ENCODE results near the gene TMEM150C. TPM values are rescaled to one million over a fixed set of nuclear protein-coding genes. Genes with fewer than 3 reads are reported as not detected.
A peak's percentile ranks its signal among the peaks of the same experiment; 100 is the strongest.

The TMEM150C gene
- total RNA-seq = not detected
- polyA plus RNA-seq = under 1 TPM in 3 of 4 donors, not detected in 1; 0.10 to 0.21 (median 0.13) TPM

- Mint-ChIP-seq H3K4me1 (peaks cover 4 to 19% (median 12%) of the 10 kb centered on the region in 4 donors), H3K4me3 (peak within 1 kb of the TSS; percentile 40 to 80 (median 69)), H3K9me3 (peaks cover 0 to 6% (median 0%) of the 10 kb centered on the region in 7 donors), H3K36me3 (peaks cover 6% of the 10 kb centered on the region), H3K27ac (peak within 1 kb of the TSS in 1 of 3 donors; percentile 74), H3K27me3 (peaks cover 79% of the 10 kb centered on the region)
- no peaks in the 10 kb centered on the region for H3K9me3 ChIP-seq (ENCODE audit: control insufficient read depth in 2 of 2, low read length in 2 of 2)
- peaks cover 29% of the 10 kb centered on the region for H3K27me3 ChIP-seq (ENCODE audit: control insufficient read depth, insufficient read depth, low read length)
- H3K27ac ChIP-seq (ENCODE audit: insufficient read depth, low read length, poor library complexity, severe bottlenecking) = no peak within 1 kb of the TSS
- DNase-seq (no peak), ATAC-seq (ENCODE audit: low read depth in 2 of 2) (no peak)
- H3K4me1 ChIP-seq (ENCODE audit: control insufficient read depth, insufficient read depth, low read length, poor library complexity, severe bottlenecking) = peaks cover 6% of the 10 kb centered on the region
- no peaks in the 10 kb centered on the region for H3K36me3 ChIP-seq (ENCODE audit: control insufficient read depth, insufficient read depth, low read length)
- no peak within 1 kb of the TSS for H3K4me3 ChIP-seq (ENCODE audit: low read depth, low read length)
Observed at GRCh38 chr4:82561786-82562563, at the start of gene TMEM150C. TSS of gene TMEM150C (minus strand) at chr4:82561988. CDS start at chr4:82504657, 57,331 bp downstream.

- Mint-ChIP-seq H3K36me3 (no peaks in the 10 kb centered on the region), H3K27ac (no peak overlapping the region), H3K4me3 (no peak overlapping the region), H3K27me3 (peaks cover 5% of the 10 kb centered on the region), H3K9me3 (no peaks in the 10 kb centered on the region), H3K4me1 (no peaks in the 10 kb centered on the region)
- Histone ChIP-seq H3K4me1 (ENCODE audit: control insufficient read depth, insufficient read depth, low read length, poor library complexity, severe bottlenecking) (no peaks in the 10 kb centered on the region), H3K27me3 (ENCODE audit: control insufficient read depth, insufficient read depth, low read length) (peaks cover under 1% of the 10 kb centered on the region), H3K4me3 (ENCODE audit: low read depth, low read length) (no peak overlapping the region), H3K27ac (ENCODE audit: insufficient read depth, low read length, poor library complexity, severe bottlenecking) (no peak overlapping the region), H3K9me3 (ENCODE audit: control insufficient read depth in 2 of 2, low read length in 2 of 2) (no peaks in the 10 kb centered on the region), H3K36me3 (ENCODE audit: control insufficient read depth, insufficient read depth, low read length) (no peaks in the 10 kb centered on the region)
- DNase-seq (no peak), ATAC-seq (ENCODE audit: low read depth in 2 of 2) (no peak)
Observed at GRCh38 chr4:82611527-82611926, 49.7 kb upstream of the TMEM150C start.

GRCh38 chr4:82610041-82610440 is 48.3 kb upstream of the TMEM150C start:
- Mint-ChIP-seq H3K4me1 (no peaks in the 10 kb centered on the region), H3K9me3 (no peaks in the 10 kb centered on the region), H3K27me3 (peaks cover 5% of the 10 kb centered on the region), H3K4me3 (no peak overlapping the region), H3K27ac (no peak overlapping the region), H3K36me3 (no peaks in the 10 kb centered on the region)
- H3K27me3 ChIP-seq (ENCODE audit: control insufficient read depth, insufficient read depth, low read length) = no peaks in the 10 kb centered on the region
- no peaks in the 10 kb centered on the region for H3K4me1 ChIP-seq (ENCODE audit: control insufficient read depth, insufficient read depth, low read length, poor library complexity, severe bottlenecking)
- H3K36me3 ChIP-seq (ENCODE audit: control insufficient read depth, insufficient read depth, low read length) = no peaks in the 10 kb centered on the region
- DNase-seq (no peak), ATAC-seq (ENCODE audit: low read depth in 2 of 2) (no peak)
- no peak overlapping the region for H3K27ac ChIP-seq (ENCODE audit: insufficient read depth, low read length, poor library complexity, severe bottlenecking)
- H3K4me3 ChIP-seq (ENCODE audit: low read depth, low read length) = no peak overlapping the region
- H3K9me3 ChIP-seq (ENCODE audit: control insufficient read depth in 2 of 2, low read length in 2 of 2) = no peaks in the 10 kb centered on the region

- H3K4me3 Mint-ChIP-seq = no peak overlapping the region
- Histone ChIP-seq H3K9me3 (ENCODE audit: control insufficient read depth in 2 of 2, low read length in 2 of 2) (no peaks in the 10 kb centered on the region), H3K4me3 (ENCODE audit: low read depth, low read length) (no peak overlapping the region), H3K36me3 (ENCODE audit: control insufficient read depth, insufficient read depth, low read length) (no peaks in the 10 kb centered on the region), H3K4me1 (ENCODE audit: control insufficient read depth, insufficient read depth, low read length, poor library complexity, severe bottlenecking) (no peaks in the 10 kb centered on the region), H3K27me3 (ENCODE audit: control insufficient read depth, insufficient read depth, low read length) (peaks cover 4% of the 10 kb centered on the region), H3K27ac (ENCODE audit: insufficient read depth, low read length, poor library complexity, severe bottlenecking) (no peak overlapping the region)
- peaks cover 0 to 1% (median 0%) of the 10 kb centered on the region in 7 donors for H3K9me3 Mint-ChIP-seq
- no peak for DNase-seq
- ATAC-seq (ENCODE audit: low read depth in 2 of 2) = no peak
- H3K27me3 Mint-ChIP-seq = peaks cover 10% of the 10 kb centered on the region
- no peaks in the 10 kb centered on the region for H3K4me1 Mint-ChIP-seq
- no peaks in the 10 kb centered on the region for H3K36me3 Mint-ChIP-seq
- H3K27ac Mint-ChIP-seq = no peak overlapping the region
Observed at GRCh38 chr4:82606622-82607021, 44.8 kb upstream of the TMEM150C start.

- Mint-ChIP-seq H3K4me1 (no peaks in the 10 kb centered on the region), H3K27me3 (peaks cover 10% of the 10 kb centered on the region), H3K27ac (no peak overlapping the region), H3K36me3 (no peaks in the 10 kb centered on the region), H3K4me3 (no peak overlapping the region), H3K9me3 (peaks cover 0 to 1% (median 0%) of the 10 kb centered on the region in 7 donors)
- Histone ChIP-seq H3K27ac (ENCODE audit: insufficient read depth, low read length, poor library complexity, severe bottlenecking) (no peak overlapping the region), H3K36me3 (ENCODE audit: control insufficient read depth, insufficient read depth, low read length) (no peaks in the 10 kb centered on the region), H3K9me3 (ENCODE audit: control insufficient read depth in 2 of 2, low read length in 2 of 2) (no peaks in the 10 kb centered on the region), H3K4me1 (ENCODE audit: control insufficient read depth, insufficient read depth, low read length, poor library complexity, severe bottlenecking) (no peaks in the 10 kb centered on the region), H3K27me3 (ENCODE audit: control insufficient read depth, insufficient read depth, low read length) (peaks cover 4% of the 10 kb centered on the region), H3K4me3 (ENCODE audit: low read depth, low read length) (no peak overlapping the region)
- DNase-seq (no peak), ATAC-seq (ENCODE audit: low read depth in 2 of 2) (no peak)
Observed at GRCh38 chr4:82604522-82604921, 42.7 kb upstream of the TMEM150C start.

GRCh38 chr4:82601242-82602015 is 39.6 kb upstream of the TMEM150C start:
- Histone ChIP-seq H3K4me1 (ENCODE audit: control insufficient read depth, insufficient read depth, low read length, poor library complexity, severe bottlenecking) (no peaks in the 10 kb centered on the region), H3K27ac (ENCODE audit: insufficient read depth, low read length, poor library complexity, severe bottlenecking) (no peak overlapping the region), H3K27me3 (ENCODE audit: control insufficient read depth, insufficient read depth, low read length) (peaks cover 4% of the 10 kb centered on the region), H3K4me3 (ENCODE audit: low read depth, low read length) (no peak overlapping the region), H3K9me3 (ENCODE audit: control insufficient read depth in 2 of 2, low read length in 2 of 2) (no peaks in the 10 kb centered on the region), H3K36me3 (ENCODE audit: control insufficient read depth, insufficient read depth, low read length) (no peaks in the 10 kb centered on the region)
- no peak overlapping the region for H3K27ac Mint-ChIP-seq
- peaks cover 0 to 1% (median 0%) of the 10 kb centered on the region in 7 donors for H3K9me3 Mint-ChIP-seq
- no peaks in the 10 kb centered on the region for H3K4me1 Mint-ChIP-seq
- H3K27me3 Mint-ChIP-seq = peaks cover 10% of the 10 kb centered on the region
- ATAC-seq (ENCODE audit: low read depth in 2 of 2) = no peak
- no peak for DNase-seq
- no peaks in the 10 kb centered on the region for H3K36me3 Mint-ChIP-seq
- no peak overlapping the region for H3K4me3 Mint-ChIP-seq

GRCh38 chr4:82599336-82599735 is 37.5 kb upstream of the TMEM150C start:
- Histone ChIP-seq H3K27me3 (ENCODE audit: control insufficient read depth, insufficient read depth, low read length) (peaks cover 4% of the 10 kb centered on the region), H3K27ac (ENCODE audit: insufficient read depth, low read length, poor library complexity, severe bottlenecking) (no peak overlapping the region), H3K4me1 (ENCODE audit: control insufficient read depth, insufficient read depth, low read length, poor library complexity, severe bottlenecking) (no peaks in the 10 kb centered on the region), H3K4me3 (ENCODE audit: low read depth, low read length) (no peak overlapping the region), H3K9me3 (ENCODE audit: control insufficient read depth in 2 of 2, low read length in 2 of 2) (no peaks in the 10 kb centered on the region), H3K36me3 (ENCODE audit: control insufficient read depth, insufficient read depth, low read length) (no peaks in the 10 kb centered on the region)
- no peak overlapping the region for H3K4me3 Mint-ChIP-seq
- H3K9me3 Mint-ChIP-seq = peaks cover 0 to 1% (median 0%) of the 10 kb centered on the region in 7 donors
- no peak overlapping the region for H3K27ac Mint-ChIP-seq
- H3K4me1 Mint-ChIP-seq = no peaks in the 10 kb centered on the region
- H3K36me3 Mint-ChIP-seq = no peaks in the 10 kb centered on the region
- DNase-seq (no peak), ATAC-seq (ENCODE audit: low read depth in 2 of 2) (no peak)
- H3K27me3 Mint-ChIP-seq = peaks cover 10% of the 10 kb centered on the region

Measured in CD4-positive, CD25-positive, alpha-beta regulatory T cell (primary cell).